Lung (tissue), 12 donors: ENCODE measurements around the gene ORM2. TPM values are rescaled to one million over a fixed set of nuclear protein-coding genes. Genes with fewer than 3 reads are reported as not detected.

Source experiments
- ATAC-seq: fragments of 200-7000 bp; cut with Tn5 transposase; one replicate; pipeline ENCODE4 v1.9.1; 2020; ENCODE audit warnings: moderate number of reproducible peaks; ENCODE audit not compliant: insufficient read depth, low FRiP score
- DNase-seq, 3 donors: peaks; one replicate each; pipeline ENCODE4 v3.0.0-alpha.2; 2013 to 2017
- H3K27ac ChIP-seq, 2 donors: one replicate each; pipeline ENCODE4 v1.5.1; 2013; ENCODE audit warnings: mild to moderate bottlenecking in 2 of 2, moderate library complexity in 2 of 2, control low read depth in 1 of 2, inconsistent platforms in 1 of 2, low read depth in 1 of 2, low read length in 1 of 2
- H3K27me3 ChIP-seq, 3 donors: one replicate each; pipeline ENCODE4 v1.5.1; 2013; ENCODE audit warnings: low read length in 2 of 3; ENCODE audit not compliant: control insufficient read depth in 3 of 3, insufficient read depth in 3 of 3
- H3K36me3 ChIP-seq, 4 donors: one replicate each; pipeline ENCODE4 v1.5.1; 2013; ENCODE audit warnings: low read length in 4 of 4, mild to moderate bottlenecking in 1 of 4, moderate library complexity in 1 of 4; ENCODE audit not compliant: control insufficient read depth in 4 of 4, insufficient read depth in 4 of 4
- H3K4me1 ChIP-seq, 5 donors: one replicate each; pipeline ENCODE4 v1.5.1; 2013; ENCODE audit warnings: low read length in 5 of 5, mild to moderate bottlenecking in 2 of 5, moderate library complexity in 1 of 5; ENCODE audit not compliant: control insufficient read depth in 5 of 5, insufficient read depth in 5 of 5
- H3K4me3 ChIP-seq: one replicate; pipeline ENCODE4 v1.5.1; 2013; ENCODE audit warnings: mild to moderate bottlenecking, control low read depth, moderate library complexity
- H3K9ac ChIP-seq, 2 donors: one replicate each; pipeline ENCODE4 v1.5.1; 2013; ENCODE audit warnings: low read length in 2 of 2, control low read depth in 1 of 2; ENCODE audit not compliant: insufficient read depth in 1 of 2
- H3K9me3 ChIP-seq, 4 donors: one replicate each; pipeline ENCODE4 v1.5.1; 2013; ENCODE audit warnings: low read length in 3 of 4, mild to moderate bottlenecking in 1 of 4, moderate library complexity in 1 of 4; ENCODE audit not compliant: control insufficient read depth in 4 of 4, insufficient read depth in 3 of 4
- CTCF ChIP-seq: IDR thresholded peaks from 2 replicates; pipeline ENCODE4 v1.5.1; 2012; ENCODE audit warnings: mild to moderate bottlenecking; ENCODE audit errors: control extremely low read depth, extremely low read depth
- WGBS, 2 donors: extraction: QIAGEN DNeasy Blood & Tissue Kit; methylation state at CpG; one replicate each; pipeline ENCODE4 v1.1.7; 2013; 5-methylcytosine and 5-hydroxymethylcytosine counted together
- polyA plus RNA-seq, 2 donors: library from polyadenylated mRNA; stranded (reverse); fragments of 200-250 nt; gene quantifications; one replicate each; pipeline ENCODE4 v1.2.1, GENCODE V29; 2013
- total RNA-seq, 2 donors: library from RNA; depleted of rRNA in 1 of 2; stranded (reverse); fragments of >200 nt in 1 of 2; gene quantifications; one replicate each; pipeline ENCODE4 v1.2.1, GENCODE V29; 2014 to 2021
- donor health status: control.
- donor health status: control.
- donor health status: Bipolar disorder and iron deficiency.
- donor health status: healthy.
- donor health status: DM: yes; HTN: yes; CAD: no.

ORM2 gene
- total and polyA plus RNA-seq, 4 donors = 0.77 to 215 (median 47.6) TPM

- peaks cover 0 to 15% (median 4%) of the 10 kb centered on the region in 4 donors for H3K36me3 ChIP-seq
- no peak for TF ChIP-seq CTCF
- 92 to 97% methylated on average over 11 of the region's 11 CpGs for WGBS, 2 donors
- H3K9me3 ChIP-seq = no peaks in the 10 kb centered on the region
- no peak overlapping the region for H3K27ac ChIP-seq
- H3K9ac ChIP-seq = no peak overlapping the region
- no peaks in the 10 kb centered on the region for H3K27me3 ChIP-seq
- H3K4me1 ChIP-seq = peaks cover 0 to 24% (median 5%) of the 10 kb centered on the region in 5 donors
- peak in 1 of 3 donors; percentile 11 for DNase-seq
- H3K4me3 ChIP-seq = no peak overlapping the region
- no peak for ATAC-seq
Measured at GRCh38 chr9:114284316-114285060, 45.2 kb upstream of the ORM2 start.

- no peak overlapping the region for H3K9ac ChIP-seq
Measured at GRCh38 chr9:114285166-114285867, 44.4 kb upstream of the ORM2 start.

GRCh38 chr9:114286146-114286679 lies 43.5 kb upstream of the ORM2 start:
- no peak for DNase-seq
- H3K4me3 ChIP-seq = no peak overlapping the region
- no peak overlapping the region for H3K27ac ChIP-seq
- no peaks in the 10 kb centered on the region for H3K27me3 ChIP-seq
- no peak for ATAC-seq
- WGBS, 2 donors = 87 to 89% methylated on average over 10 of the region's 10 CpGs
- no peak for TF ChIP-seq CTCF
- H3K4me1 ChIP-seq = peaks cover 0 to 20% (median 5%) of the 10 kb centered on the region in 5 donors
- peaks cover 0 to 21% (median 4%) of the 10 kb centered on the region in 4 donors for H3K36me3 ChIP-seq
- H3K9me3 ChIP-seq = no peaks in the 10 kb centered on the region
- no peak overlapping the region for H3K9ac ChIP-seq

More at GRCh38 chr9:114285166-114285867, 44.4 kb upstream of the ORM2 start:
- DNase-seq (peak; percentile 80 to 92 (median 87)), ATAC-seq (no peak)
- no peak for TF ChIP-seq CTCF
- Histone ChIP-seq H3K4me1 (peaks cover 0 to 24% (median 5%) of the 10 kb centered on the region in 5 donors), H3K4me3 (no peak overlapping the region), H3K27ac (no peak overlapping the region), H3K27me3 (no peaks in the 10 kb centered on the region), H3K36me3 (peaks cover 0 to 15% (median 4%) of the 10 kb centered on the region in 4 donors), H3K9me3 (no peaks in the 10 kb centered on the region)
- 50 to 64% methylated on average over 20 of the region's 20 CpGs for WGBS, 2 donors
